Forelimb muscle (tissue), 1 donor: Measurements from ENCODE around the gene TACR2. TPM values are rescaled to one million over a fixed set of nuclear protein-coding genes. Genes with fewer than 3 reads are reported as not detected.

Source experiments
- DNase-seq: peaks from one replicate; pipeline ENCODE4 v3.0.0-alpha.2; 2013; ENCODE audit warnings: low read depth
- polyA plus RNA-seq: library from polyadenylated mRNA; unstranded; fragments of 120-200 nt; gene quantifications from one replicate; pipeline ENCODE4 v1.2.1, GENCODE V29; 2013; ENCODE audit not compliant: insufficient read length

TACR2 gene
- polyA plus RNA-seq, 1 donor, result 0.59 TPM

- DNase-seq, result no peak
These were observed 2.5 kb upstream of the TACR2 start for GRCh38 chr10:69419096-69419743.

GRCh38 chr10:69418052-69418752 lies 1.5 kb upstream of the TACR2 start:
- no peak for DNase-seq

DNA sequence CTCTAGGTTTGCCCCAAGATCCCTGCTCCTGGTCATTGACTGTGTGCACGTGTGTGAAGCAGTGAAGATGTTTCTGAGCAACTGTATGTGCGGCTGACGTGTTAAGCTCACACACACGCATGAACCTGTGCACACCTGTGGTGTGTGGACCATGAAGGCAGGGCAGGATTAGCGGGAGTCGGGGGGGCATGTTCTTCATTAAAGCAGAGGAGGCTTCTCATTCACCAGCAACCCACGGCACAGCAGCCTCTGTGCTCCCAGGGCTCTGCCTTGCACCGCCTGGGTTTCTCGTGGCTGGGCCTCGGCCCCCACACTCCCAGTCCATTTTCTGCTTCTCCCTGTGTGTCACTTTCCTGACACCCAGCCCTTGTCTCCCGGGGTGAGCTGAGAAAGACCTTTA lies 824 bp upstream of the TACR2 start:
- no peak for DNase-seq

DNA sequence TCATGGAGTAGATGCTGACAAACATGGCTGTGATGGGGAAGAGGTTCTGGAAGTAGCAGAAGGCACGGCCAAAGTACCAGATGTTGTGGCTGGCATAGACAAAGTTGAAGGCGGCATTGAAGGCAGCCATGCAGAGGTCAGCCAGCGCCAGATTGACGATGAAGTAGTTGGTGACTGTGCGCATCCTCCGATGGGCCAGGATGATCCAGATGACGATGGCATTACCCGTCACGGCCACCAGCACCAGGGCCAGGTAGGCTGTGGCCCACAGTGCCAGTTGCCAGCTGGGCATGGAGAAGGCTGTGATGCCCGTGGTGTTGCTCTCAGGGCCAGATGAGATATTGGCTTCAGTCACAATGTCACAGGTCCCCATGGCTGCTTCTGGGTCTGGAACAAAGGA lies 767 bp downstream of the TACR2 start:
- no peak for DNase-seq

GRCh38 chr10:69415049-69415448 lies 1.7 kb downstream of the TACR2 start:
- no peak for DNase-seq

GRCh38 chr10:69414036-69415018 lies 2.4 kb downstream of the TACR2 start:
- no peak for DNase-seq

GRCh38 chr10:69413221-69413865 lies 3.4 kb downstream of the TACR2 start:
- no peak for DNase-seq

DNA sequence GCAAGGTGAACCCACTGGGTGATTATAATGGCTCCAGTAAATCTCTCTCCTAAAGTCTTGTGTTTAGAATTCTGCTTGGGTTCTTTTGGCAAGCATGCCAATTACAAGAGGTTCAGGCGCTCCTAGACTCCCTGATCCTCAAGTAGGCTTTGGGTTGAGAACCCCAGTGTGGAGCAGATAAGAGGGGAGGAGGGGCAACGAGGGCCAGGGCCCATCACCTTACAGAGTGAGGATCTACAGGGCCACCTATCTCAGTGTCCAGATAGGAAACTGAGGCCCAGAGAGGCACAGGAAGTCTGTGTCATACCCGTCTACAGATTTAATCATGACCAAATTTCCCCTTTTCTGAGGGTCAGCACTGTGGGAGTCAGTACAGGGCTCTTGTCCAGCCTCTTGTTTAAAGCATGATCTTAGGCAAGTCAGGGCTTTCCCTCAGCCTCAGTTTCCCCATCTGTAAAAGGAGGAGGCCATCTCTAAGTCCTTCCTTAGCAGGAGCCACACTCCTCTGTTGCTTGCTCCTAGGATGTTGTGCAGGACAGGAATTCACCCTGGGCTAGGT lies 4.4 kb downstream of the TACR2 start:
- no peak for DNase-seq

- DNase-seq, result no peak
These were observed 5.2 kb downstream of the TACR2 start for GRCh38 chr10:69411476-69411875.

DNA sequence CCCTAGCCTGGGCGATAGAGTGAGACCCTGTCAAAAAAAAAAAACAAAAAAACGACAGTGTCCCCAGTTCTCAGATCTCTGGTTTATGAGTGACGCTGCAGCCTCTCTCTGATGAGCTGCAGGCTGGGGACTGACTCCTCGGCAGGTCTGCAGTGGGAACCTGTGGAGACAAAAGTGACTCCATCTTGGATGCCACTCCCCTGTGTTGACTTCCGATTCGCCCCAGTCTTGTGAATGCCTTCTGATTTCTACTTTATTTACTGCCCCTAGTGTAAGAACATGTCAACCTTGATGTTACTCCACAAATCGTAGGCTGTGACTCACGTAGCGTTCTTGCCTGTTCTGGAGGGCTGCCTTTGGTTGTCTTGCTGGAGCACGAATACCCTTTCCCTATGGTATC lies 6.2 kb downstream of the TACR2 start:
- DNase-seq, result no peak

- DNase-seq, result no peak
These were observed 6.8 kb downstream of the TACR2 start for GRCh38 chr10:69409968-69410367.

DNA sequence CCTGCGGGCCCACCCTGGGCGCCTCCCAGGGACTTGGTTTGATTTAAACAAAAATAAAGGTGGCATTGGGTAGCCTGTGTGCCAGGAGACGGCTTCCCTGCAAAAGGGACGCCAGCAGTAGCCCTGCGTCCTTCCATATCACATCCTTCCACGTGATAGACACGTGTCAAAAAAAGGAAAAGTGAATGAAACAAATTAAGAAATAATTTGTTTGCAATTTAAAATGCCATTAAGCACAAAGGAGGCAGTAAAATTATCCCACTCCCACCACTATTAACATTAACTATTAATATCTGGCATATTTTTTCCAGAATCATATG lies 7.6 kb downstream of the TACR2 start:
- DNase-seq, result no peak

GRCh38 chr10:69408318-69409175 lies 8.2 kb downstream of the TACR2 start:
- peak; percentile 44 for DNase-seq

- DNase-seq, result no peak
These were observed 9.0 kb downstream of the TACR2 start for GRCh38 chr10:69407621-69408301.

DNA sequence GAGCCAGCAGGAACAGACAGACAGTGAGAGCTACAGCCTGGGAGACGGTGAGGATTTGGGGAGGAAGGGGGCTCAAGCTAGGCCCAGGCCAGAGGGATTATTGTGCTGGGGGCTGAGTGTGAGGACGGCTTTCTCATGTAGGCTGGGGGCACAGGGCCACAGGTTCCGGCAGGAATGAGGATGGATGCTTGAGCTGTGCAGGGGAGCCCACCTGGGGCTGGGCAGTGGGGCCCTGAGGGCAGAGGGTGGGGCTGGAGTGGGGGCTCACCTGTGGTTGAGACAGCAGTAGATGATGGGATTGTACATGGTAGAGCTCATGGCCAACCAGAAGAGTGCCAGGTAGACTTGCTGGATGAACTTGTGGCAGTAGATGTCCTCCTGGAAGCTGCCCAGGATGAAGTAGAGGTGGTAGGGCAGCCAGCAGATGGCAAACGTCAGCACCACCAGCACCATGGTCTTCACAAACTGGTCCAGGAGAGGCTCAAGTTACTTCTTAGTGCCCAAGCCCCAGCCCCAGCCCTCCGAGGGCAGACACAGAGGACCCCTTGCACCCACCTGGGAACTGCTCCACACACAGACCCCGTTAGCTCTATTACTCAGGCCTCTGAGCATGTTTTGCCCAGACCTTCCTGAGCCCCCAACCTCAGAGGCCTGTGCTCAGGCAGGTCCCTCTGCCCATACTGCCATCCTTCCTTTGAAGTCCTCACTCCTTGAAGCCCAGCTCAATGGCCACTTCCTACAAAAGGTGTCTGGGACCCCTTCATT lies 9.7 kb downstream of the TACR2 start:
- no peak for DNase-seq

DNA sequence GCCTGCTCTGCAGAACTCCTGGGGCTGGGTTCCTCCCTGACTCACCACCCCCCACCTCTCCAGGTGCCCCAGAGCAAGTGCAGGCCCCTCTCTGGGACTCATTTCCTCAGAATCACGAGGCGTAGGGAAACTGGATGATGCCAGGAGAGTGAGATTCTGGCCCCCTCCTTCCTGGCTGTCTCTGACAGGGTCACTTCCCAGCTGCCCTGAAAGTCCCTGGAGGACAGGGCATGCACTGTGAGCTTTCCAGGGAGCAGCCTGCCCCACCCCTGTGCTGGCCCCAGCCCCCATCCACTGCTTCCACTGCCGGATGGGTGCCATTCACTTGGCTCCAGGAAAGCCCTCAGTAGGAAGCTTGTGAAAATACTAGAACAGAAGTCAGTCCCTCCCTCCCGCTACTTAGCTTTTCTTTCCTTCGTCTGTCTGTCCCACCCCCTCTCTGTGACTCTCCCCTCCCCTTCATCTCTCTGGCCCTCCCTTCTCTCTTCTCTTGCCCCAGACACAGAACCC lies 10.4 kb downstream of the TACR2 start:
- no peak for DNase-seq

DNA sequence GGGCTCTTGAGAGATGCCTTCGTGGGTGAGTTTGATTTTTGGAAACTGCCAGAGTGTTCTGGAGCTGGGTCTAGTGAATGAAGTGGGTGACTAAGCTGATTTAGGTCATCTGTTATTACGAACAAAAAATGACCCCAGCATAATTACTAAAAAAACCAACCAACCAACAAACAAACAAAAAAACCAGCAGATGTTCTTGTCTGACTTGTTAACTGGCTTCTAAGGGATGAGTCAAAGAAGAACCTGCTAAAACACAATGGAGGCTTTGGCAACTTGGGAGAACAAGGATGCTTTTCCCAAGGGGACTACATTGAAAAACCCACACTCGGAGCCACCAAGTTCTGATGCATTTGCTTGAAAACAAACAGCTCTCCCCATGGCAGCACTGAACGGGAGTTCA lies 11.5 kb downstream of the TACR2 start:
- no peak for DNase-seq

GRCh38 chr10:69404786-69405185 lies 11.9 kb downstream of the TACR2 start:
- DNase-seq, result no peak

DNA sequence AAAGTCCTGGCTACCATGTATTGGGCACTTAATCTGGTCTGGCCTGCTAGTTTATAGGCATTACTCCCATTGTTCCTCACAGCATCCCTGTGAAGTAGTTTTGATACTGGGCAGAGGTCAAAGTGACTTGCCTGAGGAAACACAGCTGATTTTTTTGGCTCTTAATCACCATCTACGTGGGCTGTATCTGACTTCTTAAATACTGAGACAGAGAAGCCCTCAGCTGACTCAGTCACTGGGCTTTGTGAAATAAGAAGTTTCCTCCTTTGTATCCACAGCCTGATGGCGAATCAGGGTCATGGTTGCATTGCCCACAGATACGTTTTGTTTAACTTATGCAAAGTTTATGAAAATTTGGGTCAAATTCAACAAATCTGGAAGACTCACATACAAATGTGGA lies 13.2 kb downstream of the TACR2 start:
- no peak for DNase-seq
